Measurements from ENCODE around the gene COX19. TPM values are rescaled to one million over a fixed set of nuclear protein-coding genes. Genes with fewer than 3 reads are reported as not detected.

COX19 gene
- total and polyA plus RNA-seq, 10 donors, result 7.1 to 29.1 (median 15.2) TPM

DNA sequence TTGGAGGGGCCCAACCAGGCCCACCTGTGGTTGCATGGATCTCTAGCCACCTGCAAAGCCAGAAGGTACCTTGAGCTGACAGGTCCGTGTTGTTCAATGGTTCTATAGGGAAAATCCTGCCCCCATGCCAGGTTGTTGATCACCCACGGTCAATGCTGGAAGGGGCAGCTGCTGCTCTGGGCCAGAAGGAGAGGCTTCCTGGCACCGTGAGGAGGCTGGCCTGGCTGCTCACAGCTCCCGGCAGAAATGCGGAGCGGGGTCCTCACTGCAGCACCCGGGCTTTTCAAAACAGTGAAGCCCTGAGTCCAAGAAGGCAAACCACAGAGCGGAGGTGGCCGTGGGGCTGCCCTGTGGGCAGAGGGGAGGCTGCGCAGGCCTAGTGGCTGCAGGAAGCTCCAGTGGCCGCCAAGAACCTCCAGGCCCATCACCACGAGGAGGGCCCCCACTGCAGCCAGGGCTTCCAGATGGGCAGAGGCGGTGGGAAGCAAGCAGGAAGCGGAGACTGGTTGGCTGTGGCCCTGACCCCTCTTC, 44.0 kb upstream of the COX19 start:
- WGBS, 5 donors, result 80 to 90% (median 86%) methylated on average over 11 to 14 of the region's 14 CpGs

DNA sequence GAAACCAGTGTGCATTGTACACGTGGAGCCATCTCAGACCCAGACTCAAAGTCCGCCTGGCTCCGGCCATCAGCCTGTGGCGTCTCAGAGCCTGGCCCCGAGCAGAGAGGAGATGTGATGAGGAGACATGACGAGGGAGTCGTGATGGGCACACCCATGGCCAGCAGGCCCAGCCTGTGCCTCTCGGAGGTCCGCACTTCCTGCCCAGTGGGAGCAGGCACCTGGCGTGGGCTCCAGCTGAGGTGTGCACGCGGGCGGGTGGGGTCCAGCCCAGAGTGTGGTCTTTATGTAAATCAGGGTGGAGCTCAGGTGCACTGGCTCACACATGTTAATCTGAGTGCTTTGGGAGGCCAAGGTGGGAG, 43.0 kb upstream of the COX19 start:
- peak; percentile 77 for DNase-seq
- WGBS, 5 donors, result 81 to 94% (median 90%) methylated on average over 12 to 13 of the region's 13 CpGs
- Histone ChIP-seq H3K36me3 (peaks cover 0 to 44% (median 4%) of the 10 kb centered on the region in 6 donors), H3K4me3 (no peak overlapping the region), H3K27me3 (replicated peaks in 1 of 7) (no peaks in the 10 kb centered on the region), H3K9me3 (peaks cover 0 to 16% (median 4%) of the 10 kb centered on the region in 8 donors), H3K27ac (no peak overlapping the region), H3K4me1 (peaks cover 0 to 27% (median 6%) of the 10 kb centered on the region in 6 donors)
- no peak for TF ChIP-seq POLR2A (IDR thresholded peaks at IDR 0.05)
- TF ChIP-seq, protein P1, sequence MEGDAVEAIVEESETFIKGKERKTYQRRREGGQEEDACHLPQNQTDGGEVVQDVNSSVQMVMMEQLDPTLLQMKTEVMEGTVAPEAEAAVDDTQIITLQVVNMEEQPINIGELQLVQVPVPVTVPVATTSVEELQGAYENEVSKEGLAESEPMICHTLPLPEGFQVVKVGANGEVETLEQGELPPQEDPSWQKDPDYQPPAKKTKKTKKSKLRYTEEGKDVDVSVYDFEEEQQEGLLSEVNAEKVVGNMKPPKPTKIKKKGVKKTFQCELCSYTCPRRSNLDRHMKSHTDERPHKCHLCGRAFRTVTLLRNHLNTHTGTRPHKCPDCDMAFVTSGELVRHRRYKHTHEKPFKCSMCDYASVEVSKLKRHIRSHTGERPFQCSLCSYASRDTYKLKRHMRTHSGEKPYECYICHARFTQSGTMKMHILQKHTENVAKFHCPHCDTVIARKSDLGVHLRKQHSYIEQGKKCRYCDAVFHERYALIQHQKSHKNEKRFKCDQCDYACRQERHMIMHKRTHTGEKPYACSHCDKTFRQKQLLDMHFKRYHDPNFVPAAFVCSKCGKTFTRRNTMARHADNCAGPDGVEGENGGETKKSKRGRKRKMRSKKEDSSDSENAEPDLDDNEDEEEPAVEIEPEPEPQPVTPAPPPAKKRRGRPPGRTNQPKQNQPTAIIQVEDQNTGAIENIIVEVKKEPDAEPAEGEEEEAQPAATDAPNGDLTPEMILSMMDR (IDR thresholded peaks at IDR 0.05 in 8 of 11, conservative IDR thresholded peaks at IDR 0.05 in 3 of 11), result no peak
- TF ChIP-seq POLR2AphosphoS5 (IDR thresholded peaks at IDR 0.05), result no peak
- intact Hi-C loops (cut with DNase I; ENCODE audit: low total_unique reads), result no loop called here

More for the DNA sequence above, 44.0 kb upstream of the COX19 start:
- Histone ChIP-seq H3K27me3 (replicated peaks in 1 of 7) (no peaks in the 10 kb centered on the region), H3K4me1 (peaks cover 5 to 29% (median 14%) of the 10 kb centered on the region in 6 donors), H3K4me3 (no peak overlapping the region), H3K9me3 (peaks cover 0 to 16% (median 4%) of the 10 kb centered on the region in 8 donors), H3K36me3 (peaks cover 0 to 44% (median 4%) of the 10 kb centered on the region in 6 donors), H3K27ac (no peak overlapping the region)
- DNase-seq, result peak; percentile 73
- no peak for TF ChIP-seq POLR2A (IDR thresholded peaks at IDR 0.05)
- TF ChIP-seq POLR2AphosphoS5 (IDR thresholded peaks at IDR 0.05), result no peak
- TF ChIP-seq, protein P1 (IDR thresholded peaks at IDR 0.05 in 8 of 11, conservative IDR thresholded peaks at IDR 0.05 in 3 of 11), result no peak
- intact Hi-C loops (cut with DNase I; ENCODE audit: low total_unique reads), result no loop called here

DNA sequence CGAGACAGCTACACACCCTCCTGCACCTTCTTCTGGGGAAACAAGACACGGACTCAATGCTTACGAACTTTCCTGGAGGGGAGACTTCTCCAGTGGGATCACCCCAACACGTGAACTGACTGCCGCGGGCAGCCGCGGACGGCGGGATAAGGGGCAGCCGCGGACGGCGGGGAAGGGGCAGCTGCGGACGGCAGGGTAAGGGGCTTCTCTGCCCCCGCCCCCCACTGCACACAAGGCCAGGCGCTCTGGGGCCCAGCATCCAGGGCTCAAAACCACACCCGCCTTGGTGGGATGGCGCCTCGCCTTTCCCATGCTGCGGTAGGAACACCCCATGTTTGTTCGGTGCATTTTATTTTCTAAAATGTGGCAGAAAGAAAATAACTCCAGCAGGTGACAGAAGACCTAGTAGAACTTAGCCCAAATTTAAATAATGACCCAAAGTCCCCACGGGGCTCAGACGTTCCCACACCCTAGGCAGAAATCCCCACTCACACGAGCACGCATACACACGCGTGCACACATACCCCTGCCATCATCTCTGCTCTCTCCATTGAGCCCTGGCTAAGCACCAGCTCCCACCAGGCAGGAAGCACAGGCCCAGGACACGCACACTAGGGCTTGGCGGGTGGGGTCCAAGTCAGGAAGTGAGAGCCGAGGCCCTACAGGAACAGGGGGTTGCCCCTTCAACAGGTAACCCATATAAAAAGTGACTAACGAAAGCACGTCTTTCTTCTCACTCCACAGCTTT, 42.4 kb upstream of the COX19 start:
- TF ChIP-seq, protein P1 (IDR thresholded peaks at IDR 0.05 in 8 of 11, conservative IDR thresholded peaks at IDR 0.05 in 3 of 11), result no peak
- TF ChIP-seq POLR2AphosphoS5 (IDR thresholded peaks at IDR 0.05), result no peak
- no peak for TF ChIP-seq POLR2A (IDR thresholded peaks at IDR 0.05)
- WGBS, 5 donors, result 89 to 93% (median 92%) methylated on average over 34 of the region's 34 CpGs
- Histone ChIP-seq H3K9me3 (peaks cover 0 to 16% (median 4%) of the 10 kb centered on the region in 8 donors), H3K4me1 (peaks cover 0 to 22% (median 2%) of the 10 kb centered on the region in 6 donors), H3K4me3 (no peak overlapping the region), H3K36me3 (peaks cover 0 to 44% (median 4%) of the 10 kb centered on the region in 6 donors), H3K27me3 (replicated peaks in 1 of 7) (no peaks in the 10 kb centered on the region), H3K27ac (no peak overlapping the region)
- intact Hi-C loops (cut with DNase I; ENCODE audit: low total_unique reads), result no loop called here
- peak; percentile 69 for DNase-seq

Data from spleen (tissue), 11 donors.